HG03159 (cell line): ENCODE results near the gene FHL5.
A peak's percentile ranks its signal among the peaks of the same experiment; 100 is the strongest.
"Not testable (repeated sequence)": the region's sequence is repeated elsewhere in the genome, so short reads cannot be mapped to it uniquely, and the experiment has no call there.

Source experiments
- ATAC-seq: cut with Tn5 transposase; IDR thresholded peaks from one replicate; pipeline ENCODE4 v1.9.1; 2021; ENCODE audit warnings: mild to moderate bottlenecking, moderate library complexity; ENCODE audit not compliant: unreplicated experiment

FHL5 gene

DNA sequence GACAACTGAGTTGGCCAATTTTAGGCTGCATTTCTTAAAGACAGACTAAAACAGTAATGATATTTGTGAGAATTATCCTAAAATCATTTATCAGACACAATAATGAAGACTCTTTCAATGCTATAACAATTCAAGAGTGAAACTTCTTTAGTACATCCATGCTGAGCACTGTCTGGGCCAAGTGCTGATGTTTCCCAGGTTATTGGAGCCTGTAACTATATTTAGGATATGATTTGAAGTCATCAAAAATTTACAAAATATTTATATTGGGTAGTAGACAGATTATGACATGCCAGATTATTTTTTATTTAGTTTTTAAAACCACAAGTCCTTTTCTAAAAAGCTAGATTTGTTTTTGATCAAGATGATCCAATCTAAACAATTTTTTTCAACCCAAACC is 45.1 kb downstream of the FHL5 start:
- ATAC-seq: no peak

DNA sequence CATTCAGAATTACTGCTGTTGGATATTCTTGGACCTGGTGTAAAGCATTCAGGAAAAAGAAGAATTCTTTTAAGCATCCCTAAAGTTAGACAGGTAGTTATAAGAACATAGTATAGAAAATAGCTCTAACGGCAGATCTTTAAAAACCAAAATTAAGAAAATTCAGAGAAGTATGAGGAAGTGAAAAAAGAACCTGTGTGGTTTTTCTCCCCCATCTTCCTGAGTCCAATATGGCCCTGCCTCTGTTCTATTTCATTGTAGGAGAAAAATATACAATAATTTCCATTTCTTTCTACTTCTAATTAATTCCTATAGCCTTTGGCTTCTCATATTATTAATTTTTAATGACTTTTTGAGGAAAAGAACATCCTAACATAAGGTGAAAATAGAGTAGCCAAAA is 47.1 kb downstream of the FHL5 start:
- peak; percentile 58 for ATAC-seq

DNA sequence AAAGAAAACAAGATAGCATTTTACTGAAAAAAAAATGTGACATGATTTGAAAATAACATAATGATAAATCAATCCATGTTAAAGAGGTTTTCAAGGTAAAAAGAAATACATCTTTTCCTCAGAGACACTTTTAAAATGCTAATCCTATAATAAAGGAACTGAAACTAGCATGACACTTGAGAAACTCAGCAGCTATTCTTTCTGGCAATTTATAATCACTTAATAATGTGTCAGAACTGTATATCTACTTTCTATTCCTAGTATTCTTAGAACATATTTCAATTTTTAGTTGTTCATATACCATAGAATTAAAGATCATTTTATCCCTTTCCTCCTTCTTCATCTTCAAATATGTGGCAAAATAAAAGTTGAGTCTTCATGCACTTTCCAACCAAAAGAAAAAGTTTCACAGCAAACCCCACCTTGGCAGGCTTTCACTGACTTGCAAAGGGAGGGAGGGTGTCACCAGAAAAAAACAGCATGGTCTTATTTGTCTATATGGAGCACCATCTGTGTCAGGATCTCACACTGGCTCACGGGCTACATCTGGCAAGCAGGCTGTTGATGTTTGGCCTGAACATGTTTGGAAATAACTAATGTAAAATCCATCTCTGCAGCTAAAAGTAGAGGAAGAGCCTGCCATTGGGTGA is 48.5 kb downstream of the FHL5 start:
- ATAC-seq: peak; percentile 77

DNA sequence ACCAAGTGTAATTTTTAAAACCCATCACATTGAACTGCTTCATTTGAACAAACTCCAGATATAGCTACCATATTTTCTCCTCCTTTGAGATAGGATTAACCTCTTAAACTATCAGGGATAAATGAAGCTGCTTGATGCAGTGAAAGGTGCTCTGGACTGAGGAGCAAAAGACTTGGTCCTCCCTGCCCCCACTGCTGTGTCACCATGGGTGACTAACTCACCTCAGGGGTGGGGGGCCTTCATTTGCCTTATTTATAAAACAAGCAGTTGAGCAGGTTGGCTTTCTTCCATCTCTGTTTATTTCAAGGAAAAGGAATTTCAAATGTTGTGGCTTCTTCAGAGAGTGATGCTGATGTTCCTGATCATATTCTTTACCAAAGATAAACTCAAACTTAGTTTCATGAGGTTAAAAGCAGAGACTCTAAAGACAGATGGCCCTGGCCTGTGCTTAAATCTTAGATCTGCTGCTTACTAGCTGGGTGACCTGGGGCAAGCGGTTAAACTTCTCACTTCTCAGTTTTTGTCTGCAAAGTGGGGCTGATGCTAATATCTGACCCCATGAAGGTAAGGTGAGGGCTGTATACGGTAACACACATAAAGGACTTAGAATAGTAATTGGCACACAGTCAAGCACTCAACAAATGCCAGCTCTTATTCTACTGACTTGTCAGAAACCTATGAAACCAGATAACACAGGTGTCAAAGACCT is 50.5 kb downstream of the FHL5 start:
- peak; percentile 38 for ATAC-seq

DNA sequence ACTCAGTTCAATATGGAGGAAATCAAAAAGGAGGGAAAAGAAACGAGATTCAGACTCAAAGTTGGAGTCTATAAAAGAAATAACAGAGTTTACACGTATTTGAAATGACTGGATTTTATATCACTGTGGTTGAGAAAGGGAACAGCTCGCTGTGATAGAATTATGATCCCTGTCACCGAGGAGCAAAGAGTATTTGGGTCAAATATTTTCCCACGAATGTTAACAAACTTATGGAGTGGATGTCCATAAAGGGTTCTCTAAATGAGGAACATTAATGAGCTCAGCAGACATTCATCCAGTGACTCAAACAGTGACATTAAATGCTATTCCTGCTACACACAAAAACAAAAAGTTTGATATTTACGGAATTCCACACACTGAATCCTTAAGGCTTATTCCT is 57.9 kb downstream of the FHL5 start:
- ATAC-seq: no peak

DNA sequence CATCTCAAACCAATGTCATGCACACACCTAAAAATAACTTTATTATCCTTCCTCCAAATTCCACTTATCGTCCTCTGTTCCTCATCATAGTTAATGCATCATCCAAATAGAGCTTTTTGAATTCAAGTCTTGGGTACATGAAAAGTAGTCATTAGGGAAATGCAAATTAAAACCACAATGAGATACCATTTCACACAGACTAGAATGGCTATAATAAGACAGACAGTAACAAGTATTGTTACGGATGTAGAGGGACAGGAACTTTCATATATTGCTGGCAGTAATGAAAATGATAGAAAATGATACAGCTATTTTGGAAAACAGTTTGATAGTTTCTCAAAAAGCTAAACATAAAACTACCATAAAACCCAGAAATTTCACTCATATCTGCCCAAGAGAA is 59.1 kb downstream of the FHL5 start:
- no peak for ATAC-seq

DNA sequence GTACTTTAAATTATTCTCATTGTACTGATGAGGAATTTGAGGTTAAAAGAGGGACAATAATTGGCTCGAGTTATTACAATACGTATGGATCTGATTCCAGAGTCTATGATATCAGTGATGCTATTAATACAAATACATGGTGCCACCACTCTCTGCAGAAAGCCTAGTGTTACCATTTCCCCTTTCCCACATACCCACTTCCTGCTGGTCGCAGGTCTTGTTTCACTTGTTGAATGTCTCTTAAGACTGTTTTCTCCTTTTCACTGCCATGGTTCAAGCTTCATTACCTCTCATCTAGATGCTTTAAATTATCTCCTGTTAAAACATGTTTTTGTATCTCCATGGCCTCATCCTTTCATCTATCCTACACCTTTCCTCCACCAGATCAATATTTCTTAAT is 62.0 kb downstream of the FHL5 start:
- ATAC-seq: peak; percentile 48

DNA sequence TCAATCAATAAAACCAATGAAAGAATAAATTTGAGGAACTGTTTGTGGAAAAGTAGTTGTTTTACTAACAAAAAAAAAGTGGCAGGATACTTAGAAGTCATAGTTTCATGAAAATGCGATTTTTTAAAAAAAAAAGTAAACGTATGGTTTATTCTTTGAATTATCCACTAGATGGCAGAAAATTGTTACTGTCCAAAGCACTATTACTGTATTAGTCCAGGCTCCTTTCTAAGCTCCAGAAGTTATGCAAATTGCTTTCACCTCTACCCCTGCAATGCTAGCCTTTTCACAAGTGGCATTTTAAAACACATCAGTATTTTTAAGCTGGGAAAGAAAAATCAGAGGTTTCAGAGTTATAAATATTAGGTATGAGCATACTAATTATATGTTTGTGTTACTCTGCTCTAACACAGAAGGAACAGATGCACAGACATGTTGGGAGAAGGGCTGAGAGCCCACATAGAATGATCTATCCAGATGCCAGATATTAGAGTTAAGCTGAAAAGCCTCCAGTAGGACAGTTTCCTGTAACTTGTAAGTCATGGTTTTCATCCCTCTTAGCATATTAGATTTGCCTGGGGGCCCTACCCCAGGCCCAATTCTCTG is 63.9 kb downstream of the FHL5 start:
- peak; percentile 94 for ATAC-seq

DNA sequence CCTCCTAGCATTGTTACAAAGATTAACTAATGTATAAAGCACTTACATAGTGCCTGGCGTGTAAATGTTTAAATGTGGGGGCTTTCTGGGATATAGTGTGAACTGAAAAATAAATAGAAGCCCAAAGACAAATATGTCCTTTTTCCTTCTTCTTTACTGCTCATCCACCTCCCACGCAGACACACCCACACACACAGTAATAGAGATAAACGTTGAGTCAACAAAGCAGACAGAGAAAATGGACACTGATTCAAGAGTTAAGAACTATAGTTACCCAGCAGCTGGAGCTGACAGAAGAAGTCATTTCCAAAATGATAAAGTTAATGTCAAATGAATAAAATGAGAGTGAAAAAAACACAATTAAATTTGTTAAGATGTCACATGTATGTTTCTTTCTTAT is 68.3 kb downstream of the FHL5 start:
- no peak for ATAC-seq

DNA sequence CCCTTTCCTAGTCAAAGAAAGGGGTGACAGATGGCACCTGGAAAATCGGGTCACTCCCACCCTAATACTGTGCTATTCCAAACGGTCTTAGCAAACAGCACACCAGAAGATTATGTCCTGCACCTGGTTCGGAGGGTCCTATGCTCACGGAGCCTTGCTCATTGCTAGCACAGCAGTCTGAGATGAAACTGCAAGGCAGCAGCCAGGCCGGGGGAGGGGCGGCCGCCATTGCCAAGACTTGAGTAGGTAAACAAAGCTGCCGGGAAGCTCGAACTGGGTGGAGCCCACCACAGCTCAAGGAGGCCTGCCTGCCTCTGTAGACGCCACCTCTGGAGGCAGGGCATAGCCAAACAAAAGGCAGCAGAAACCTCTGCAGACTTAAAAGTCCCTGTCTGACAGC is 75.1 kb downstream of the FHL5 start:
- ATAC-seq: not testable (repeated sequence)

DNA sequence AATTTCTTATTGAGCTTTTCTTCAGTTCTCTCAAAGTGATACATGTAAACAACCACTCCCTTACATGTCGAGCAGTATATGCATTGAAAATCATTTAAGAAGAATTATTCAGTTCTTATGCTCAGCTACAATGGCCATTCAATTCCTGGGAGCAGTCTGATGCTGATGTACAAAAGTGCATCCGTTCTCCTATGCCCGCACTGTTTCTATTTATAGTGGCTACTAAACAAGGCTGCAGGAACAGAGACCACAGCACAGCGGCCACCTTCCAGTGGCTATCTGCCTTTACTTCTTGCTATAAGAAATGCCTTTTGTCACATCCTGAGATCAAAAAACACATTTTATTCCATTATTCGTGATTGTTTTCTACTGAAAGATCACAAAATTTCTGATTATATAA is 82.2 kb downstream of the FHL5 start:
- ATAC-seq: no peak

DNA sequence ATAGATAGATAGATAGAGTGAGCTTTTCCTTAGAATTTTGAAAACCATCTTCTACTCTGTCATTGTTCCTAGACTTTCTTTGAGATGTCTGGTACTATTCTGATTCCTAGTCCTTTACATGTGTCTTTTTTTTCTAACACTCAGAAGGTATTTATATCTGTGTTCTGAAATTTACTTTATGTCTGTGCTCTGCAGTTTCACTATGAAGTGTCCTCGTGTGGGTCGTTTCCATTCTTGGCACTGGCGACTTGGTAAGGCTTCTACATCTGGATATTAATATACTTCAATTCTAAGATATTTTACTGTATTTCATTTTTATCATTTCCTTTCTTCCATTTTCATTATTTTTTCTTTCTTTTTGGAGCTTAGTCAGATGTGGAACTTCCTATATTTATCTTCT is 87.0 kb downstream of the FHL5 start:
- peak; percentile 60 for ATAC-seq

DNA sequence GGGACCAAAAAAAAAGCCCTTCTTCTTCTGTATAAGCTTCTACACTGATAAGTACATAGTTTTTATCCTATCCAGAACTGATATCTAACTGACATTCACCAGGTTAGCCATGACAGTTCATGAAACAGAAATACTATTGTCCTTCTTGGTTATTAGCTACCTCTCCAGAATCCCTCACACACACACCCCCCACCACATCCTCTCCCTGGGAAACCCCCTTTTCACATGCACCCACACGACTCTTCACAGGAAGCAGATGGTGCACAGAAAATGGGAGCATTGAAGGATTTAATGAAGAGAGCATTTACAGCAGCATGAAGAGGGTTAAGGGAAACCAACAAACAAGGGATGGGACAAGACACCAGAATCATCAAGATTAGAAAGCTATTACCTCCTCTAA is 88.9 kb downstream of the FHL5 start:
- ATAC-seq: peak; percentile 46

DNA sequence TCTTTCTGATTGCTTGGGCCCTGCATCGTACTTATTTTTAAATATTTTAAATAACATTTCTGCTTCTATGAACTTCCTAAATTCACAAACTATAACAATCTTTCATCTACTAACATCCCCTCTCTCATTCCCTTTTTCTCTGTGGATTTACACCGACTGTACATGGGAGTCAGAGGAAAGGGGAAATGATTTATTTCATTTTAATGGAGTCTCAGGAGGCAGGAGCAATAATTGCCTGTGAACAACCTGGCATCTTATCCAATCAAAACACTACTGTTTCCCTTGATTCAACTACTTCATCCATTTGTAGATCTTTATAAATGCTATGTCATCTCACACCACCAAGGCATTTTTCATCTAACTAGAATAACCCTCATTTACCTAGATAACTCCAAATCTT is 89.6 kb downstream of the FHL5 start:
- no peak for ATAC-seq

DNA sequence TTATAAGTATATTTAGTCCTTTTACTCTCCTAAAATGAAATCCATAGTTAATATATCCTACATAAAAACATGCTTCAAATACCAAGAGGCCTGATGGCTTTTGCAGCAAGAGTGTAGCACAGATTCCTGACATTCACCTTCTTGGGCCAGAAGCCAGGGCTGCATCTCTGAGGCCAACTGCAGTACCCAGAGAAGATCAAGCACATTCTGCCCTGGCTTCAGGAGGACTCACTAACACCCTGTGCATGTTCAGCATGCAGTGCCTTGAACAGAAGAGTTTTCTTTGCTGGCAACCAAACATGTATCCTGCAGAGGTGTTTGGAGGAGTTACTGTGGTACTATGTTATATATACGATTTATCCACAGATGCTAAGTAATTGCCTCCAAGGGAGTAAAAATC is 90.3 kb downstream of the FHL5 start:
- ATAC-seq: no peak

DNA sequence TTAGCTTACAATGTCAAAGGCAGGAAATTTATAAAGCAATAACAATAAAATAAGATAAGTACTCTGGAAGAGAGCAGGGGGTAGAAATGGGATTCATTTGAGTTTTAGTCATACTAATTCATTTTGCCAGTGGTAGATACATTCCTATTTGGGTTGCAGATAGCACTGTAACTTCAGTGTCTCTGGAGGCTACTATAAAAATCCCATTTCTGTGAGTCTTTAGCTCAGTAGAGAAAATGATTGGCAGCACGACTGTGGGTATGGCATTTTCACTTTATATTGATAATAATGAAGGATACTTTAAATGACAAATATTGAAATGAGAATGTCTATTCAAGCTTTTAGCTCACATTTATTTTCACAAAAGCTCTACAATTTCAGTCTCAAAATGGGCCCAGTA is 93.6 kb downstream of the FHL5 start:
- ATAC-seq: no peak

DNA sequence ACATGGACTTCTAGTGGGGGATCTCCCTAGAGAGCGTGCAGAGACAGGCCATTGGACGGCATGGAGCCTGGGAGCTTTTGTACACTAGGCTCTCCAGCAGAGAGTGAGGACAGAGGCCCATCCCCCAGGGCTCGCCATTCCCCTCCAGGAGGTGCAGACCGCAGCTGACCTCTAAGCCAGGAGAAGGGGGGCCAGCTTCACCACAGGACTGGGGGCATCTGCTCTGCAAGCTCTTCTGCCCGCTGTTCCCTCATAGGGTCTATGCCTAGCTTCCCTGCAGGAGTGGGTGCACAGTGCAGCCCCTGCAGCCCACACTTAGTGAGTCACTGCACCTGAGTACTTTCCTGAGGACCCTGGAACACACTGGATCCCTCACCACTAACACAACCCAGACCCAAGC is 94.4 kb downstream of the FHL5 start:
- ATAC-seq: no peak

DNA sequence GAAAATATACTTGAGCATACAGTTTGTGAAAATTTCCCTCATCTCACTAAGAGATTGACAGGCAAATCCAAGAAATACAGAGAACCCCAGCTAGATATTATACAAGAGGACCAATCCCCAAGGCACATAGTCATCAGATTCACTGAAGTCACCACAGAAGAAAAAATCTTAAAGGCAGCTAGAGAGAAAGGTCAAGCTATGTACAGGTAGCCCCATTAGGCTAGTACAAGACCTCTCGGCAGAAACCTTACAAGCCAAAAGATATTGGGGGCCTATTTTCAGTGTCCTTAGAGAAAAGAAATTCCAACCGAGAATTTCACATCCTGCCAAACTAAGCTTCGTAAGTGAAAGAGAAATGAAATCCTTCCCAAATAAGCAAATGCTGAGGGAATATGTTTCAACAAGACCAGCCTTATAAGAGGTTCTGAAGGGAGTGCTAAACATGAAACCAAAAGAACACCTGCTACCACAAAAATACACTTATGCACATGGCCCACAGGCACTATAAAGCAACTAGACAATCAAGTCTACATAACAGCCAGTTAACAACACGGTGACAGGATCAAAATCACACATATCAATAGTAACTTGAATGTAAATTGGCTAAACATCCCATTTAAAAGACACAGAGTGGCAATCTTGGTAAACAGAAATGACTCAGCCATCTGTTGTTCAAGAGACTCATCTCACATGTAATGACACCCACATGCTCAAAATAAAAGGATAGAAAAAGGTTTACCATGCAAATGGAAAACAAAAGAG is 96.3 kb downstream of the FHL5 start:
- ATAC-seq: no peak
